WTC11 (cell line): ENCODE results near the gene PSMG4. TPM values are rescaled to one million over a fixed set of nuclear protein-coding genes. Genes with fewer than 3 reads are reported as not detected.

ENCODE experiments used
- ATAC-seq: fragments of 200-7000 bp; cut with Tn5 transposase; 2 replicates; pipeline ENCODE4 v1.10.0; 2021; ENCODE audit warnings: mild to moderate bottlenecking, moderate library complexity
- CTCF ChIA-PET: fragments of 300-600 bp; sonication (Branson Sonifier 250); formaldehyde crosslinking; loops from one replicate; lab custom pipeline; 2021; ENCODE audit warnings: antibody characterized with exemption; lab: Charles Lee
- POLR2A ChIA-PET: fragments of 350-600 bp; sonication (Branson Sonifier 250); formaldehyde crosslinking; loops from one replicate; lab custom pipeline; 2021; ENCODE audit warnings: antibody characterized with exemption; lab: Charles Lee
- DNase-seq: peaks from one replicate; pipeline ENCODE4 v3.0.0; 2021; ENCODE audit warnings: low spot score
- H3K27ac Mint-ChIP-seq: 2 replicates; pipeline ENCODE4 v1.8.0; 2021; ENCODE audit warnings: mixed read lengths
- H3K27me3 Mint-ChIP-seq: 2 replicates; pipeline ENCODE4 v1.8.0; 2021; ENCODE audit warnings: low read depth, mild to moderate bottlenecking, moderate library complexity, mixed read lengths
- H3K36me3 Mint-ChIP-seq: 2 replicates; pipeline ENCODE4 v1.8.0; 2021; ENCODE audit warnings: mixed read lengths
- H3K4me1 Mint-ChIP-seq: 2 replicates; pipeline ENCODE4 v1.8.0; 2022; ENCODE audit warnings: mixed read lengths
- H3K4me3 Mint-ChIP-seq: 2 replicates; pipeline ENCODE4 v1.8.0; 2021; ENCODE audit warnings: mild to moderate bottlenecking, moderate library complexity, mixed read lengths
- H3K9me3 Mint-ChIP-seq: 2 replicates; pipeline ENCODE4 v1.8.0; 2021; ENCODE audit warnings: mixed read lengths
- ATF1 ChIP-seq: sonication (generic); formaldehyde crosslinking; IDR thresholded peaks from 2 replicates; pipeline ENCODE4 v1.8.1; 2023; ENCODE audit warnings: mild to moderate bottlenecking, moderate library complexity, missing genetic modification reagents
- ATF2 ChIP-seq: sonication (generic); formaldehyde crosslinking; IDR thresholded peaks from 2 replicates; pipeline ENCODE4 v1.8.1; 2022; ENCODE audit warnings: low read depth, missing genetic modification reagents, borderline replicate concordance
- ATF3 ChIP-seq: sonication (generic); formaldehyde crosslinking; conservative IDR thresholded peaks from 2 replicates; pipeline ENCODE4 v1.8.1; 2022; ENCODE audit warnings: mild to moderate bottlenecking, missing genetic modification reagents
- CBFB ChIP-seq: sonication (generic); formaldehyde crosslinking; IDR thresholded peaks from 2 replicates; pipeline ENCODE4 v1.8.1; 2022; ENCODE audit warnings: mild to moderate bottlenecking, low read depth, missing genetic modification reagents
- CREB1 ChIP-seq: sonication (generic); formaldehyde crosslinking; IDR thresholded peaks from 2 replicates; pipeline ENCODE4 v1.8.0; 2023; ENCODE audit warnings: mild to moderate bottlenecking, missing genetic modification reagents
- E2F4 ChIP-seq: sonication (generic); formaldehyde crosslinking; IDR thresholded peaks from 2 replicates; pipeline ENCODE4 v1.8.1; 2022; ENCODE audit warnings: low read depth, mild to moderate bottlenecking, moderate library complexity, missing genetic modification reagents, borderline replicate concordance
- ESRRA ChIP-seq: sonication (generic); formaldehyde crosslinking; IDR thresholded peaks from 2 replicates; pipeline ENCODE4 v1.8.1; 2022; ENCODE audit warnings: mild to moderate bottlenecking, missing genetic modification reagents, borderline replicate concordance
- FOXJ3 ChIP-seq: sonication (generic); formaldehyde crosslinking; IDR thresholded peaks from 2 replicates; pipeline ENCODE4 v1.9.0; 2021; ENCODE audit warnings: missing genetic modification reagents, mild to moderate bottlenecking, borderline replicate concordance
- FOXP1 ChIP-seq: sonication (generic); formaldehyde crosslinking; IDR thresholded peaks from 2 replicates; pipeline ENCODE4 v1.8.0; 2022; ENCODE audit warnings: missing genetic modification reagents, mild to moderate bottlenecking, moderate library complexity, borderline replicate concordance
- GRHL2 ChIP-seq: fragments of 250-450 bp; sonication (Bioruptor Pico); IDR thresholded peaks from 2 replicates; pipeline ENCODE4 v1.8.0; 2022; ENCODE audit warnings: mild to moderate bottlenecking, moderate library complexity; ENCODE audit not compliant: insufficient replicate concordance, severe bottlenecking
- GTF2I ChIP-seq: fragments of 250-450 bp; sonication (Bioruptor Pico); conservative IDR thresholded peaks from 2 replicates; pipeline ENCODE4 v1.4.0; 2021; ENCODE audit warnings: mild to moderate bottlenecking
- MYBL2 ChIP-seq: sonication (generic); formaldehyde crosslinking; IDR thresholded peaks from 2 replicates; pipeline ENCODE4 v1.8.1; 2023; ENCODE audit warnings: mild to moderate bottlenecking, moderate library complexity, missing genetic modification reagents
- NR3C1 ChIP-seq: sonication (generic); formaldehyde crosslinking; conservative IDR thresholded peaks from 2 replicates; pipeline ENCODE4 v1.8.1; 2023; ENCODE audit warnings: low read depth, mild to moderate bottlenecking, missing genetic modification reagents
- RELA ChIP-seq: sonication (generic); formaldehyde crosslinking; IDR thresholded peaks from 2 replicates; pipeline ENCODE4 v1.8.1; 2022; ENCODE audit warnings: missing genetic modification reagents, mild to moderate bottlenecking, borderline replicate concordance
- SOX15 ChIP-seq: fragments of 250-450 bp; sonication (Bioruptor Pico); IDR thresholded peaks from 2 replicates; pipeline ENCODE4 v1.9.0; 2021; ENCODE audit warnings: mild to moderate bottlenecking
- SP1 ChIP-seq: sonication (generic); formaldehyde crosslinking; conservative IDR thresholded peaks from 2 replicates; pipeline ENCODE4 v1.8.1; 2022; ENCODE audit warnings: missing genetic modification reagents
- ZNF121 ChIP-seq: sonication (generic); formaldehyde crosslinking; IDR thresholded peaks from 2 replicates; pipeline ENCODE4 v1.8.0; 2023; ENCODE audit warnings: missing genetic modification reagents
- ZNF281 ChIP-seq: sonication (generic); formaldehyde crosslinking; IDR thresholded peaks from 2 replicates; pipeline ENCODE4 v1.8.0; 2023; ENCODE audit warnings: mild to moderate bottlenecking, missing genetic modification reagents
- ZNF317 ChIP-seq: sonication (generic); formaldehyde crosslinking; IDR thresholded peaks from 2 replicates; pipeline ENCODE4 v1.8.1; 2023; ENCODE audit warnings: low read depth, mild to moderate bottlenecking, moderate library complexity, missing genetic modification reagents, borderline replicate concordance
- ZNF423 ChIP-seq: fragments of 250-450 bp; sonication (Bioruptor Pico); IDR thresholded peaks from 2 replicates; pipeline ENCODE4 v2.1.2; 2022; ENCODE audit warnings: mild to moderate bottlenecking, moderate library complexity
- ZNF512 ChIP-seq: sonication (generic); formaldehyde crosslinking; IDR thresholded peaks from 2 replicates; pipeline ENCODE4 v1.8.1; 2022; ENCODE audit warnings: missing genetic modification reagents, borderline replicate concordance
- ZNF671 ChIP-seq: fragments of 250-450 bp; sonication (Bioruptor Pico); IDR thresholded peaks from 2 replicates; pipeline ENCODE4 v1.8.0; 2021; ENCODE audit warnings: mild to moderate bottlenecking
- total RNA-seq: library from RNA; stranded (reverse); gene quantifications from 3 replicates; pipeline ENCODE4 v1.2.3, GENCODE V29; 2021

Gene PSMG4
- total RNA-seq, 1 experiment from 2014 or later: 38.2 TPM

GRCh38 chr6:3314176-3314575, 55.4 kb downstream of the PSMG4 start (continued):
- TF ChIP-seq E2F4 (CRISPR knock-in tag) (no peak), ATF1 (no peak), ZNF281 (no peak), ZNF512 (CRISPR knock-in tag) (no peak), ZNF671 (CRISPR knock-in tag) (no peak), GTF2I (no peak), ATF3 (CRISPR knock-in tag) (no peak)

- peaks cover 22% of the 10 kb centered on the region for H3K4me1 Mint-ChIP-seq
- DNase-seq (no peak), ATAC-seq (no peak)
- peak overlapping the region; percentile 44; the same call in 1 of the 2 replicates for H3K27ac Mint-ChIP-seq
- H3K4me3 Mint-ChIP-seq: no peak overlapping the region
- peaks cover 12% of the 10 kb centered on the region for H3K36me3 Mint-ChIP-seq
- H3K9me3 Mint-ChIP-seq: no peaks in the 10 kb centered on the region
- ChIA-PET POLR2A (no interaction called here), CTCF (interaction anchor here (1.1 kb wide), 1 partner anchor 16 kb away, joined by 4 read pairs; no protein-coding TSS in a partner anchor)
- no peaks in the 10 kb centered on the region for H3K27me3 Mint-ChIP-seq
- TF ChIP-seq ESRRA: no peak
- TF ChIP-seq SOX15: no peak
- no peak for TF ChIP-seq CBFB (CRISPR knock-in tag)
- TF ChIP-seq GTF2I: no peak
- no peak for TF ChIP-seq MYBL2 (CRISPR knock-in tag)
- no peak for TF ChIP-seq RELA (CRISPR knock-in tag)
- TF ChIP-seq SP1 (CRISPR knock-in tag): no peak
- TF ChIP-seq GRHL2 (CRISPR knock-in tag): no peak
- TF ChIP-seq FOXJ3 (CRISPR knock-in tag): no peak
- no peak for TF ChIP-seq ATF2 (CRISPR knock-in tag)
- no peak for TF ChIP-seq ZNF317 (CRISPR knock-in tag)
- TF ChIP-seq ZNF121 (CRISPR knock-in tag): no peak
- no peak for TF ChIP-seq NR3C1 (CRISPR knock-in tag)
- no peak for TF ChIP-seq CREB1 (CRISPR knock-in tag)
- no peak for TF ChIP-seq ZNF423
- TF ChIP-seq FOXP1 (CRISPR knock-in tag): no peak
Measured at GRCh38 chr6:3314621-3315467, 56.1 kb downstream of the PSMG4 start.
